Endothelial cell of umbilical vein (primary cell): ENCODE measurements around the gene RSPH6A. TPM values are rescaled to one million over a fixed set of nuclear protein-coding genes. Genes with fewer than 3 reads are reported as not detected.

Experiments used
- BruUV-seq: library from RNA; stranded (reverse); fragments of 400-500 nt; replicated peaks from 2 replicates; lab custom pipeline; 2021; lab: Mats Ljungman, UMichigan
- CTCF ChIA-PET: fragments of 300-600, 350-600 bp; sonication (Branson Sonifier 250); formaldehyde crosslinking; loops from one replicate; lab custom pipeline; 2021; ENCODE audit warnings: antibody characterized with exemption, inconsistent platforms; lab: Charles Lee
- POLR2A ChIA-PET: fragments of 300-600, 350-600 bp; sonication (Branson Sonifier 250); formaldehyde crosslinking; loops from one replicate; lab custom pipeline; 2021; ENCODE audit warnings: antibody characterized with exemption, inconsistent platforms; lab: Charles Lee
- DNase-seq: peaks from one replicate; pipeline ENCODE4 v3.0.0-alpha.2; 2011; ENCODE audit warnings: low read depth, low spot score
- FAIRE-seq: peaks from 2 replicates; lab custom pipeline; 2011; peaks lifted over from hg19 to GRCh38; lab: Jason Lieb, UNC
- H2AFZ ChIP-seq: 2 replicates; pipeline ENCODE4 v1.6.0; 2012; ENCODE audit warnings: low read depth, low read length, control low read depth, inconsistent platforms
- H3K27ac ChIP-seq: 2 replicates; pipeline ENCODE4 v1.5.1; 2011; ENCODE audit warnings: low read depth, mild to moderate bottlenecking, control low read depth, low read length, moderate library complexity; ENCODE audit not compliant: insufficient read depth
- H3K27me3 ChIP-seq, 2 experiments: 2 replicates each; pipeline versions ENCODE4 v1.6.0 to v1.6.1; 2011; ENCODE audit warnings: low read length in 2 of 2, mixed read lengths in 1 of 2; ENCODE audit not compliant: control insufficient read depth in 2 of 2, insufficient read depth in 2 of 2
- H3K36me3 ChIP-seq, 2 experiments: 2 replicates in 1 of 2; 3 replicates in 1 of 2; pipeline ENCODE4 v1.5.1; 2011; ENCODE audit warnings: low read length in 2 of 2, mild to moderate bottlenecking in 1 of 2, moderate library complexity in 1 of 2; ENCODE audit not compliant: control insufficient read depth in 2 of 2, insufficient read depth in 2 of 2; ENCODE audit errors: extremely low read depth in 1 of 2
- H3K4me1 ChIP-seq: 3 replicates; pipeline ENCODE4 v1.5.1; 2011; ENCODE audit warnings: mild to moderate bottlenecking, low read length; ENCODE audit not compliant: control insufficient read depth, insufficient read depth; ENCODE audit errors: extremely low read depth
- H3K4me2 ChIP-seq: 2 replicates; pipeline ENCODE4 v1.6.1; 2011; ENCODE audit warnings: low read length, control low read depth, mixed read lengths; ENCODE audit not compliant: insufficient read depth
- H3K4me3 ChIP-seq, 3 experiments: fragments of 200-600 bp in 1 of 3; sonication (generic), shearing (Covaris generic) in 1 of 3; replicated peaks in 1 of 3; 2 replicates each; pipeline ENCODE4 v1.5.1; 2011 to 2016; ENCODE audit warnings: control low read depth in 3 of 3, low read length in 3 of 3, mild to moderate bottlenecking in 2 of 3, inconsistent platforms in 1 of 3, low read depth in 1 of 3, moderate library complexity in 1 of 3; ENCODE audit not compliant: insufficient read depth in 1 of 3
- H3K79me2 ChIP-seq: 2 replicates; pipeline ENCODE4 v1.6.0; 2012; ENCODE audit warnings: low read length, inconsistent platforms; ENCODE audit not compliant: control insufficient read depth, insufficient read depth
- H3K9ac ChIP-seq: replicated peaks from 2 replicates; pipeline ENCODE3; 2011; ENCODE audit warnings: low read length, control low read depth; ENCODE audit not compliant: insufficient read depth; ENCODE audit errors: extremely low read depth
- H3K9me1 ChIP-seq: replicated peaks from 3 replicates; pipeline ENCODE4 v1.6.0; 2011; ENCODE audit warnings: mild to moderate bottlenecking, low read length; ENCODE audit not compliant: control insufficient read depth, insufficient read depth; ENCODE audit errors: extremely low read depth
- H3K9me3 ChIP-seq: replicated peaks from 2 replicates; pipeline ENCODE4 v1.5.1; 2012; ENCODE audit warnings: low read length, inconsistent platforms; ENCODE audit not compliant: control insufficient read depth, insufficient read depth
- H4K20me1 ChIP-seq: replicated peaks from 2 replicates; pipeline ENCODE3; 2011; ENCODE audit warnings: mild to moderate bottlenecking, low read length; ENCODE audit not compliant: control insufficient read depth, insufficient read depth; ENCODE audit errors: extremely low read depth
- CTCF ChIP-seq, 2 donors: IDR thresholded peaks; 1 replicate in 1 of 2; 2 replicates in 1 of 2; pipeline ENCODE4 v1.5.1; 2011; ENCODE audit warnings: low read length in 2 of 2, mild to moderate bottlenecking in 2 of 2, moderate library complexity in 2 of 2, control low read depth in 1 of 2, inconsistent platforms in 1 of 2, low read depth in 1 of 2; ENCODE audit not compliant: insufficient read depth in 1 of 2; ENCODE audit errors: extremely low read depth in 1 of 2
- EZH2 ChIP-seq: IDR thresholded peaks from 2 replicates; pipeline ENCODE4 v1.6.1; 2012; ENCODE audit warnings: borderline replicate concordance, low read depth, mild to moderate bottlenecking, moderate library complexity, low read length, inconsistent platforms; ENCODE audit not compliant: severe bottlenecking
- FOS ChIP-seq: IDR thresholded peaks from 2 replicates; pipeline ENCODE4 v1.6.1; 2011; ENCODE audit warnings: mild to moderate bottlenecking, low read length, moderate library complexity, borderline replicate concordance; ENCODE audit not compliant: insufficient read depth
- GATA2 ChIP-seq: IDR thresholded peaks from 2 replicates; pipeline ENCODE4 v1.7.0; 2011; ENCODE audit warnings: low read depth, mild to moderate bottlenecking, moderate library complexity, mixed read lengths, low read length; ENCODE audit not compliant: insufficient read length, insufficient read depth
- JUN ChIP-seq: IDR thresholded peaks from 2 replicates; pipeline ENCODE4 v1.6.1; 2011; ENCODE audit warnings: borderline replicate concordance, low read depth; ENCODE audit not compliant: insufficient read length, insufficient read depth
- MAX ChIP-seq: IDR thresholded peaks from 2 replicates; pipeline ENCODE4 v1.6.1; 2011; ENCODE audit not compliant: insufficient read depth, insufficient read length
- MYC ChIP-seq: IDR thresholded peaks from one replicate; pipeline ENCODE4 v1.6.1; 2011; ENCODE audit warnings: mild to moderate bottlenecking, low read depth, low read length
- POLR2A ChIP-seq: IDR thresholded peaks from 2 replicates; pipeline ENCODE4 v1.6.1; 2012; ENCODE audit warnings: low read depth, mild to moderate bottlenecking, control low read depth, low read length
- POLR2AphosphoS5 ChIP-seq: IDR thresholded peaks from 2 replicates; pipeline ENCODE4 v1.6.1; 2012; ENCODE audit warnings: low read depth, mild to moderate bottlenecking, control low read depth, low read length, moderate library complexity; ENCODE audit not compliant: insufficient read depth
- dilution Hi-C: fragments of 300-500 bp; cut with MboI; formaldehyde crosslinking; loops from one replicate; pipeline ENCODE4 v1.15.0; 2019; ENCODE audit warnings: low sequenced_read_pairs; ENCODE audit not compliant: extremely low pct_ligation_motif_present
- intact Hi-C: fragments of 100-400 bp; cut with micrococcal nuclease; formaldehyde crosslinking; loops from one replicate; pipeline ENCODE4 v1.10.0; 2022
- polyA plus RNA-seq, 4 experiments: library from polyadenylated mRNA; depleted of rRNA in 3 of 4; stranded (reverse) in 3 of 4; unstranded in 1 of 4; fragments of >200 nt; gene quantifications; 2 replicates each; pipeline versions ENCODE4 v1.2.1 to v1.2.3, GENCODE V29; 2011 to 2012; ENCODE audit warnings: missing spikeins in 1 of 4
- total RNA-seq: library from RNA; stranded (reverse); gene quantifications from 2 replicates; pipeline ENCODE4 v1.2.3, GENCODE V29; 2021

RSPH6A gene
- total and polyA plus RNA-seq, 2 donors (not counting 3 experiments of a cell fraction or from before 2014, with no cell fraction given), result 0.03 to 0.62 TPM

GRCh38 chr19:45754323-45754722 is 60.8 kb downstream of the RSPH6A start:
- Histone ChIP-seq H3K4me2 (no peak overlapping the region), H3K4me3 (no peak overlapping the region), H3K9me3 (no peaks in the 10 kb centered on the region), H2AFZ (no peak overlapping the region), H3K27me3 (no peaks in the 10 kb centered on the region), H3K79me2 (no peaks in the 10 kb centered on the region), H3K9me1 (no peaks in the 10 kb centered on the region), H3K4me1 (no peaks in the 10 kb centered on the region), H3K27ac (no peak overlapping the region), H4K20me1 (no peaks in the 10 kb centered on the region), H3K9ac (no peak overlapping the region), H3K36me3 (no peaks in the 10 kb centered on the region)
- TF ChIP-seq FOS, result no peak
- no peak for TF ChIP-seq MAX
- TF ChIP-seq CTCF (IDR thresholded peaks at IDR 0.05; ENCODE audit: extremely low read depth in 1 of 2, insufficient read depth in 1 of 2, low read depth in 1 of 2, low read length in 2 of 2), result no peak
- TF ChIP-seq JUN, result no peak
- TF ChIP-seq EZH2, result no peak
- no peak for TF ChIP-seq GATA2
- TF ChIP-seq POLR2A, result no peak
- TF ChIP-seq MYC, result no peak
- no peak for TF ChIP-seq POLR2AphosphoS5
- BruUV-seq, result no TSS peak
- DNase-seq (no peak), FAIRE-seq (no peak)
- intact Hi-C loops, result no loop called here
- ChIA-PET CTCF (interaction anchor here (1.8 kb wide), 1 partner anchor 11 kb away, joined by 8 read pairs; no protein-coding TSS in a partner anchor), POLR2A (no interaction called here)
- dilution Hi-C loops, result no loop called here
